ENCODE results near the gene FLOT1. TPM values are rescaled to one million over a fixed set of nuclear protein-coding genes. Genes with fewer than 3 reads are reported as not detected.
A peak's percentile ranks its signal among the peaks of the same experiment; 100 is the strongest.

The FLOT1 gene
- polyA plus RNA-seq, 1 donor: 94.5 TPM

DNA sequence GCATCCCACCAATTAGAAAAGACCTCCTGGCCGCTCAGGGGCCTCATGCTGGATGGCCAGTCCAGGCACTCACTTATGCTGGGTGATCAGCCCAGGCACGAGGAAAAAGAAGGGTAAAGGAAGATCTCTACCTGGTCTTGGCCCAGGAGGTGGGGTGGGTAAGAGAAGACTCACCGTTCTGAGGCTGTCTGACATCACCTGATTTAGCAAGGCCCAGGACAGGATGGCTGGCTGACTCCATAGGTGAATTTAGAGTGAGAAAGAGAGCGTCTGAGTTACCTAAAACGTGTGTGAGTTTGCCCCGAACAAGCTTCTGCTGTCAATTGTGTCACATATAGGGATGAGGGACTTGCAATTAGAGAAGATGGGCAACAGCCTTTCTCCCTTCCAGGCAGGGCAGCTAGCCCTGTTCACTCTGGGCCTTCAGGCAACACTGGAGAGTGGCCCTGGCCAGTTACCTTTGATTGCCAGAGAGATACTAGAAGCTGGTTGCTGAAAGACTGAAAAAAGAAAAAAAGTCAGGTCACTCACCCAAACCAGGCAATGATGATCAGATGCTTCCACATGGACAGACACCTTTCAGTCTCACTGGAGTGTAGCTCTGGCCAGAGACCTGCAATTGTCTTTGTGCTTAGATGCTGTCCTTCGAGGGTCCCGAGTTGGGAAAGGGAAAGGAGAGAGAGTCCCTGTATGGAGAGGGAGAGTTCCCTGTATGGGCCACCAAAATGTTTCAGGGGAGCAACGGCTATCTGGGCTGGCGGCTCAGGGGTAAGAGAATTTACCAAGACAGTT is 37.6 kb upstream of the FLOT1 start:
- 100% methylated on average over 2 of the region's 10 CpGs for WGBS (ENCODE audit: insufficient coverage, low lambda C conversion rate)
- no peaks in the 10 kb centered on the region for H3K9me3 ChIP-seq (ENCODE audit: control insufficient read depth, low read depth, low read length)
- no peaks in the 10 kb centered on the region for H3K36me3 ChIP-seq (ENCODE audit: control insufficient read depth, insufficient read depth, low read length)
- H3K4me3 ChIP-seq (ENCODE audit: low read length): no peak overlapping the region
- no peak for DNase-seq
- H3K27ac ChIP-seq (ENCODE audit: low read length): peak overlapping the region; percentile 31
- no peaks in the 10 kb centered on the region for H3K27me3 ChIP-seq (ENCODE audit: control insufficient read depth, insufficient read depth, low read length)
- peaks cover 24% of the 10 kb centered on the region for H3K4me1 ChIP-seq (ENCODE audit: control insufficient read depth, insufficient read depth, low read length)

DNA sequence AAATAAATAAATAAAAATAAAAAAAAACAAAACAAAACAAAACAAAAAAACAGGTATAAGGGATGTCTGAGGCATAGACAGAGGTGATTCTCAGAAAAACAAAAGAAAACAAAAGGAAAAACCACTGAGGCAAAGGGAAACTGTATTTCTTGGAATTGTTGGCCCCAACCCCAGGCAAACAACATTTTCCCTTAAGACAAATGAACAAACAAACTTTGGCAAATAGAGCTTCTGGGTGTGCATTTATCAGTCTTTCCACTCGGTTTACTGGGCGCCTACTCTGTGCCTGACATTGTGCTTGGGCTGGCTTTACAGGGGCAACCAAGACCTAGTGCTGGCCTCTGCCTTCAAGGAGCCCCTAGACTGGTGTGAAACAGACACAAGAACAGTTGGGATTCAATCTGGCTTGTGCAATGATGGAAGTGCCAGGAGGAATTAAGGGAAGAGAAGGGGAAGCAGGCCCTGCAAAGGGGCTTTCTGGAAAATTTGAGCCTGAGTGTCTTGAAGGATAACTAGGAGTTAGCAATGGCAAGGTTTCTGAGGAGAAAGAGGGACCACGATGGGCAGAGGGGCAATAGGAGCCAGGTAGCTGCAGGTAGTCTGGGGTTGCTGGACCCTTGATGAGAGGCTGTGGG is 35.6 kb upstream of the FLOT1 start:
- no peaks in the 10 kb centered on the region for H3K36me3 ChIP-seq (ENCODE audit: control insufficient read depth, insufficient read depth, low read length)
- H3K9me3 ChIP-seq (ENCODE audit: control insufficient read depth, low read depth, low read length): no peaks in the 10 kb centered on the region
- WGBS (ENCODE audit: insufficient coverage, low lambda C conversion rate): no CpG with 5 or more reads among the region's 3 CpGs
- H3K4me3 ChIP-seq (ENCODE audit: low read length): no peak overlapping the region
- no peak overlapping the region for H3K27ac ChIP-seq (ENCODE audit: low read length)
- H3K27me3 ChIP-seq (ENCODE audit: control insufficient read depth, insufficient read depth, low read length): no peaks in the 10 kb centered on the region
- peaks cover 24% of the 10 kb centered on the region for H3K4me1 ChIP-seq (ENCODE audit: control insufficient read depth, insufficient read depth, low read length)
- no peak for DNase-seq

DNA sequence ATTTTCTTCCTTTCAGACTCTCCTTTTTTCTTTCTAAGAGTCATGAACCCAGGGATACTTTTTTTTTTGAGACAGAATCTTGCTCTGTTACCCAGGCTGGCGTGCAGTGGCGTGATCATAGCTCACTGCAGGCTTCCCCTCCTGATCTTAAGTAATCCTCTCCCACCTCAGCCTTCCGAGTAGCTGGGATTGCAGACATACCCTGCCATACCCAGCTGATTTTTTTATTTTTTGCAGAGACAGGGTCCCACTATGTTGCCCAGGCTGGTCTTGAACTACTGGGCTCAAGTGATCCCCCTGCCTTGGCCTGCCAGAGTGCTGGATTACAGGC is 34.6 kb upstream of the FLOT1 start:
- Histone ChIP-seq H3K4me3 (ENCODE audit: low read length) (no peak overlapping the region), H3K27me3 (ENCODE audit: control insufficient read depth, insufficient read depth, low read length) (no peaks in the 10 kb centered on the region), H3K36me3 (ENCODE audit: control insufficient read depth, insufficient read depth, low read length) (no peaks in the 10 kb centered on the region), H3K4me1 (ENCODE audit: control insufficient read depth, insufficient read depth, low read length) (peaks cover 24% of the 10 kb centered on the region), H3K9me3 (ENCODE audit: control insufficient read depth, low read depth, low read length) (no peaks in the 10 kb centered on the region), H3K27ac (ENCODE audit: low read length) (no peak overlapping the region)
- no peak for DNase-seq
- no CpG with 5 or more reads among the region's 3 CpGs for WGBS (ENCODE audit: insufficient coverage, low lambda C conversion rate)

DNA sequence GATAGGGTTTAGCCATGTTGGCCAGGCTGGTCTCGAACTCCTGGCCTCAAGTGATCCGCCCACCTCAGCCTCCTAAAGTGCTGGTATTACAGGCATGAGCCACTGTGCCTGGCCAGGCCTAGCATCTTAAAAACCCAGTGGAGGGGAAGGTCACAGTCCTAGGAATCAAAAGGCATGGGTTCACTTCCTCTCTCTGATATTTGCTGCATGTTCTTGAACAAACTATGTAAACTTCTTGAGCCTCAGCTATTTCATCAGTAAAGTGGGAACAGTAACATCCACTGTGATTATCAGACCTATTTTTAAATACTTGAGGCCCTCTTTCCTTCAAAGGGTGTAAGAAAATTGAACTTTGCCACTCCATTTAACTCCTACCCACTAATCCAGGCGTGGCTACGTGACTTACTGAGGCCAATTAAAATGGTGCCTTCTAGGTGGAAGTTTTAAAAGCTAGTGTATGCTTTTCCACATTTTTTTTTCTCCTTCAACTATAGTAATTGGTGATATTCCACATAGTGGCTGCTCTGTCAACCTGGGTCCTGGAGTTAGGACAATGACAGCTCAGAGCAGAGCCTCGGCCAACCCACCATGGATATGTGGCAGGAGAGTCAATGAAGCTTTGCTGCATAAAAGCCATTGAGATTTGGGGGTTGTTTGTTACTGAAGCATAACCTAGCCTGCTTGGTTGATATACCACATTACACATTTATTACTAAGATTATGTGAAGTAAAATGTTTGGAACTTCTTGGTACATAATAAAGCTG is 34.1 kb upstream of the FLOT1 start:
- Histone ChIP-seq H3K27me3 (ENCODE audit: control insufficient read depth, insufficient read depth, low read length) (no peaks in the 10 kb centered on the region), H3K27ac (ENCODE audit: low read length) (no peak overlapping the region), H3K4me1 (ENCODE audit: control insufficient read depth, insufficient read depth, low read length) (peaks cover 24% of the 10 kb centered on the region), H3K4me3 (ENCODE audit: low read length) (no peak overlapping the region), H3K9me3 (ENCODE audit: control insufficient read depth, low read depth, low read length) (no peaks in the 10 kb centered on the region), H3K36me3 (ENCODE audit: control insufficient read depth, insufficient read depth, low read length) (no peaks in the 10 kb centered on the region)
- no CpG with 5 or more reads among the region's 5 CpGs for WGBS (ENCODE audit: insufficient coverage, low lambda C conversion rate)
- DNase-seq: peak in 1 of 2 donors; percentile 63

DNA sequence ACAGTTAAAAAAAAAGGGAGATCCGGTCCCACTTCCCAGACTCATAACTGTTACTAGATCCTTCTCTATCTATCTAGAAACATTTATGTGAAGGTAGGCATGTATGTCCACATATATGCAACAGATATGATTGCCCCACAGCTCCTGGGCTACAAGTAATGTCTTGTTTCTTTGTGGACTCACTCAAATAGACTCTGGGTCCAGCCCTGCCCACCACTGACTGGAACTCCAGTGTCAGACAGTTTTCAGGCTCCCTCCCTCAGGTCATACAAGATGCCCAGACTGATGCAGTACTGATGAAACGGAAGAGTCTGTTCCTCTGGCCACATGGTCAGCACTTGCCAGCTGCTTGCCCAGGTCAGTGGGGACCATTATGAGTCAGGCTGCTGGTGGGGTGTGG is 32.6 kb upstream of the FLOT1 start:
- Histone ChIP-seq H3K4me1 (ENCODE audit: control insufficient read depth, insufficient read depth, low read length) (peaks cover 26% of the 10 kb centered on the region), H3K36me3 (ENCODE audit: control insufficient read depth, insufficient read depth, low read length) (no peaks in the 10 kb centered on the region), H3K4me3 (ENCODE audit: low read length) (no peak overlapping the region), H3K9me3 (ENCODE audit: control insufficient read depth, low read depth, low read length) (no peaks in the 10 kb centered on the region), H3K27ac (ENCODE audit: low read length) (no peak overlapping the region), H3K27me3 (ENCODE audit: control insufficient read depth, insufficient read depth, low read length) (no peaks in the 10 kb centered on the region)
- DNase-seq: no peak
- WGBS (ENCODE audit: insufficient coverage, low lambda C conversion rate): 100% methylated on average over 1 of the region's 2 CpGs

DNA sequence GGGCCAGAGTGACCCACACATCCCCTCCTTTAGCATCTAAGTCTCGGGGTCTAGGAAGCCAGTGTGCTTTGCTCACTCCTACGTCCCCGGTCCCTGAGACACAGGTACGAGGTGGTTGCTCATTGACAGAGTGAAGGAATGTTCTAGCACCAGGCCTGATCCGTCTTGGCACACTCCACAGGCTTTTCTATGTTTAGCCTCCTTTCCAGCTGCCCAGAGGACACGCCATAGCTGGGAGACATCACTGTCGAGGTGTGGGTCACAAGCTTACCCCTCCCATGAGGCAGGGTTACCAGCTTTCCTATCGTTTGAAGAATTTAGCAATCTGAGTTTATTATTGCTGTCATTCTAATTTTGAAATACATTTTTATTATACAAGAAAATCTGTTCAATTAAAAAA is 32.2 kb upstream of the FLOT1 start:
- no peak overlapping the region for H3K27ac ChIP-seq (ENCODE audit: low read length)
- no peaks in the 10 kb centered on the region for H3K36me3 ChIP-seq (ENCODE audit: control insufficient read depth, insufficient read depth, low read length)
- H3K27me3 ChIP-seq (ENCODE audit: control insufficient read depth, insufficient read depth, low read length): no peaks in the 10 kb centered on the region
- no peak overlapping the region for H3K4me3 ChIP-seq (ENCODE audit: low read length)
- DNase-seq: no peak
- no peaks in the 10 kb centered on the region for H3K9me3 ChIP-seq (ENCODE audit: control insufficient read depth, low read depth, low read length)
- H3K4me1 ChIP-seq (ENCODE audit: control insufficient read depth, insufficient read depth, low read length): peaks cover 28% of the 10 kb centered on the region
- no CpG with 5 or more reads among the region's 8 CpGs for WGBS (ENCODE audit: insufficient coverage, low lambda C conversion rate)

DNA sequence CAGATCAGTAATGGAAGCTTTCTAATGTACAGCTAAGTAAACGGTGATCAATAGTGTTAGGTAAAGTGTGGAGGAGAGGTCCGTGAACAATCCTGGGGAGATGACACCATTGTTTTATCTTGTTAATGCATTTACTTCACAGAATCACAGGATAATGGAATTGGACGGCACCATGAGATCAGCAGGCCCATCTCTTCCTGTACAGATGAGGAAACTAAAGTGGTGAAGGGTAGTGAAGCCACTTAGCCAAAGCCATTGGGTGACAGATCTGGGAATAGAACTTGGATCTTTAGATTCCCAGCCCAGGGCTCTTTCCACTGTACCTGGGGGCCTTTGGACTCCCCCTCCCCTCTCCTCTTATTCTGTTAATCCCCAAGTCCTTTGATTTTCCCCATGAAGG is 28.1 kb upstream of the FLOT1 start:
- 100% methylated on average over 1 of the region's 3 CpGs for WGBS (ENCODE audit: insufficient coverage, low lambda C conversion rate)
- H3K27me3 ChIP-seq (ENCODE audit: control insufficient read depth, insufficient read depth, low read length): no peaks in the 10 kb centered on the region
- no peak overlapping the region for H3K4me3 ChIP-seq (ENCODE audit: low read length)
- DNase-seq: no peak
- no peaks in the 10 kb centered on the region for H3K9me3 ChIP-seq (ENCODE audit: control insufficient read depth, low read depth, low read length)
- no peak overlapping the region for H3K27ac ChIP-seq (ENCODE audit: low read length)
- H3K36me3 ChIP-seq (ENCODE audit: control insufficient read depth, insufficient read depth, low read length): no peaks in the 10 kb centered on the region
- H3K4me1 ChIP-seq (ENCODE audit: control insufficient read depth, insufficient read depth, low read length): peaks cover 19% of the 10 kb centered on the region

DNA sequence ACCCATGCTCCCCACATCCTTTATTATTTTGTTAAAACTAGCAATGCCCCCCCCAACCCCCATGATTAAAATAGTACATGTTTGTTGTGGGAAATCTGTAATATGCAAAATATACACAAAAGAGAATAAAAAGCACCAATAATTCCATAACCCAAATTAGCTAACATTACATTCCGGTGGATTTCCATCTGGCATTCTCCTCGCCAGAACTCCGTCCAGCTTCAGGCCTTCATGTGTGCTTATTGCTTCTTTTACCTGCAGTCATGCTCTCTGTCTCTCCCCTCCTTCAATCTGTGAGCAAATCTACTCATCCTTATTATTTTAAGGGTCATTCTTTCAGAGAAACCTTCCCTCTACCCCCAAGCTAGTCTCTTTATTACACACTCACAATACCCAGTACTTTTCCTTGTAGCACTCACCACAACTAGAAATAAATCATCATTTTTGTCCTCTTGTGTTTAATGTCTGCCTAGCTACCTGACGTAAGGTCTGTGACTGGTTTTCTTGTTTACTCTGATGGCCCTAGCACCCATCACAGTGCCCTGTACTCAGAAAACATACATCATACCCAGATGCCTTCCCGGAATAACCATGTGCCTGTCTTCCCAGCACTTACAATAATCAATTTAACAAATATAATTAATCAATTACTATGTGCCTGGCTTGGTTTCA is 27.5 kb upstream of the FLOT1 start:
- 83% methylated on average over 2 of the region's 5 CpGs for WGBS (ENCODE audit: insufficient coverage, low lambda C conversion rate)
- no peaks in the 10 kb centered on the region for H3K9me3 ChIP-seq (ENCODE audit: control insufficient read depth, low read depth, low read length)
- DNase-seq: no peak

DNA sequence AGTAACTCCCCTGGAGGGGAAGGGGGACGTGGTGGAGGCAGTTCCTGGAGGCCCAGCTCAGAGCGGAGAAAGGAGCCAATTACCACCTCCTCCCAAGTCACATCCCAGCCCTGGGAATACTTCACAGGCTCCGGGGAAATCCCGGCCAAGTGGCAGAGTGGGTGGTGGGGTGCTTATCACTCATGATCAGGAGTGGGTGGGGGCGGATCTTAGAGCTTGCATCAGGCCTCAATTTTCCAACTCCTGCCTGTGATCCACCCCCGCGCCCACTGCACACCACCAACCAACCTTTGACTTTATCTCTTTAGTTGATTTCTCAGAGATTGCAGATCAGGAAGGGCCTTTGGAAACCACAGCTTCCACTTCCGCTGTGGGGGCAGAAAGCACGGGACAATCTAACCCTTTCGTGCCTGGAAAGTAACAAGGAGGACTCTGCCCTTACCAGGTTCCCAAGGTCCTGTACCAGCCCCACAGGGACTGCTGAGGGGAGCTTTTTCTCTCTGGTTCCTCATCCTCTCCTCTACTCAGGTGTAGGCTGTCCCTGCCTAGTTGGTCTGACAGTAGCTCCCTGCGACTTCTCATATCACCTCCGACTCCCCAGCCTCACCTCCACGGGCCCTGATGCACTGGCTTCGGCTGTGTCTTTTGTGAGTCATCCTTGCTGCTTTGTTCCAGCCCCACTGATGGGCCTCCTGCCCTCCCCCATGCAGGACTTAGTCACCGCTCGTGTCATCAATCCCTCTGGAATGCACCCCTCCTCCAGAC is 26.8 kb upstream of the FLOT1 start:
- no CpG with 5 or more reads among the region's 16 CpGs for WGBS (ENCODE audit: insufficient coverage, low lambda C conversion rate)
- Histone ChIP-seq H3K27ac (ENCODE audit: low read length) (peak overlapping the region; percentile 83), H3K27me3 (ENCODE audit: control insufficient read depth, insufficient read depth, low read length) (no peaks in the 10 kb centered on the region), H3K4me3 (ENCODE audit: low read length) (peak overlapping the region; percentile 6), H3K36me3 (ENCODE audit: control insufficient read depth, insufficient read depth, low read length) (no peaks in the 10 kb centered on the region), H3K9me3 (ENCODE audit: control insufficient read depth, low read depth, low read length) (no peaks in the 10 kb centered on the region), H3K4me1 (ENCODE audit: control insufficient read depth, insufficient read depth, low read length) (peaks cover 20% of the 10 kb centered on the region)
- DNase-seq: peak; percentile 50 to 94

More for the DNA sequence above, 27.5 kb upstream of the FLOT1 start:
- Histone ChIP-seq H3K36me3 (ENCODE audit: control insufficient read depth, insufficient read depth, low read length) (no peaks in the 10 kb centered on the region), H3K4me1 (ENCODE audit: control insufficient read depth, insufficient read depth, low read length) (peaks cover 19% of the 10 kb centered on the region), H3K27ac (ENCODE audit: low read length) (peak overlapping the region; percentile 83), H3K27me3 (ENCODE audit: control insufficient read depth, insufficient read depth, low read length) (no peaks in the 10 kb centered on the region), H3K4me3 (ENCODE audit: low read length) (no peak overlapping the region)
